ENCODE data around the gene RECK. TPM values are rescaled to one million over a fixed set of nuclear protein-coding genes. Genes with fewer than 3 reads are reported as not detected.

The RECK gene
- total RNA-seq (2022; extraction: Qiagen RNA extraction; ENCODE audit: low read depth) = 3.7 to 6.9 TPM (median 6.4 TPM) in 5 replicates

GRCh38 chr9:36036780-36037548 is at the start of gene RECK:
TSS of gene RECK (plus strand) at chr9:36036913. CDS start at chr9:36036999, 86 bp downstream.

DNA sequence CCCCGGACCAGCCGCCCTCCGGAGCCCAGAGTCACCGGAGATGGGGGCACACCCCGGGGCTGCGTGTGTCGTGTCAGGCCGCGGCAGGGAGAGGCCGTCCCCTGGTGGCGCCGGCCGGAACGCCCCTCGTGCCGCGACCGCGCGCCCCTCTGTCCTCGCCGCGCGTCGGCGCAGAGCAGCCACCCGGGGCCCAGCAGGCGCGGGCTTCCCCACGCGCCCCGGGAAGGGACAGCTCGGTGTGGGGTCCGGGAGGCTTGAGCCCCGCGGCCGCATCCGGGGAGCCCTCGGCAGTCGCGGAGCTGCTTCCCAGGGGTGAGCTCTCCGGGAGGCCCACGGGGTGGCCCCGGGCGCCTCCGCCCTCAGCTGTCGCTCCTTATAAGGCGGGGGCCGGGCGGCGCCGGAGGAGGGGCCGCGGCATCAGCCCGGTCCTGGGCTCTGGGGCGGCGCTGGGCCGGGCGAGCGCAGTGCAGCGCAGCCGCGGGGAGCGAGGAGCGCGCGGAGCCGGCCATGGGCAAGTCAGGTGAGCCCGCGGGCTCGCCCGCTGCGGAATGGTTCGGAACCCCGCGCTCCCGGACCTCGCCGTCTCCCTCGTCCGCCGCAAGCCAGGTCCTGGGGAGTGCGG is 99.7 kb downstream of the RECK start, which contains the start of gene GLIPR2:
Gene GLIPR2 (plus strand): TSS at position 462 of the 622 bp plus-strand sequence. CDS start 46 bp downstream, at position 508.

GRCh38 chr9:36169166-36169565 is 132.5 kb downstream of the RECK start, which contains the start of gene CCIN:
TSS of gene CCIN (plus strand) at chr9:36169388. CDS start at chr9:36169503, 115 bp downstream.

Other genes with a start within 250 kb of the RECK start
- gene NPR2, start 245.3 kb upstream of the RECK start, total RNA-seq (2022; extraction: Qiagen RNA extraction; ENCODE audit: low read depth) = 3.2 to 7.5 TPM (median 6.1 TPM) in 5 replicates
- 0.32 to 0.72 TPM (median 0.56 TPM) in 4 of 5 replicates, not detected in the other for gene SPAG8, start 224.7 kb upstream of the RECK start, total RNA-seq (2022; extraction: Qiagen RNA extraction; ENCODE audit: low read depth)
- gene HINT2, start 221.9 kb upstream of the RECK start, total RNA-seq (2022; extraction: Qiagen RNA extraction; ENCODE audit: low read depth) = 58.4 to 99.6 TPM (median 93.8 TPM) in 5 replicates
- not detected in 5 replicates for gene FAM221B, start 208.2 kb upstream of the RECK start, total RNA-seq (2022; extraction: Qiagen RNA extraction; ENCODE audit: low read depth)
- gene TMEM8B, start 207.7 kb upstream of the RECK start, total RNA-seq (2022; extraction: Qiagen RNA extraction; ENCODE audit: low read depth) = 1.8 to 4.3 TPM (median 3.1 TPM) in 5 replicates
- gene OR13J1, start 166.5 kb upstream of the RECK start, total RNA-seq (2022; extraction: Qiagen RNA extraction; ENCODE audit: low read depth) = not detected in 5 replicates
- 0.18 to 0.61 TPM (median 0.26 TPM) in 4 of 5 replicates, not detected in the other for gene HRCT1, start 130.7 kb upstream of the RECK start, total RNA-seq (2022; extraction: Qiagen RNA extraction; ENCODE audit: low read depth)
- 0.15 to 0.16 TPM in 2 of 5 replicates, not detected in the others for gene SPAAR, start 127.4 kb upstream of the RECK start, total RNA-seq (2022; extraction: Qiagen RNA extraction; ENCODE audit: low read depth)
- gene OR2S2, start 78.8 kb upstream of the RECK start, total RNA-seq (2022; extraction: Qiagen RNA extraction; ENCODE audit: low read depth) = not detected in 5 replicates
- 7.1 to 10.8 TPM (median 9.4 TPM) in 5 replicates for gene GLIPR2, start 99.8 kb downstream of the RECK start, total RNA-seq (2022; extraction: Qiagen RNA extraction; ENCODE audit: low read depth)
- gene CCIN, start 132.5 kb downstream of the RECK start, total RNA-seq (2022; extraction: Qiagen RNA extraction; ENCODE audit: low read depth) = not detected in 5 replicates
- gene CLTA, start 154.0 kb downstream of the RECK start, total RNA-seq (2022; extraction: Qiagen RNA extraction; ENCODE audit: low read depth) = 332 to 410 TPM (median 386 TPM) in 5 replicates
- 10.8 to 18.1 TPM (median 14.5 TPM) in 5 replicates for gene GNE, start 221.5 kb downstream of the RECK start, total RNA-seq (2022; extraction: Qiagen RNA extraction; ENCODE audit: low read depth)